DMS 273 (cell line): ENCODE data around the gene SLC5A10.
"Not testable (repeated sequence)": the region's sequence is repeated elsewhere in the genome, so short reads cannot be mapped to it uniquely, and the experiment has no call there.

Experiments used
- DNase-seq: peaks from one replicate; lab custom pipeline; 2025; ENCODE audit not compliant: unreplicated experiment; lab: John Stamatoyannopoulos, UW

SLC5A10 gene

DNA sequence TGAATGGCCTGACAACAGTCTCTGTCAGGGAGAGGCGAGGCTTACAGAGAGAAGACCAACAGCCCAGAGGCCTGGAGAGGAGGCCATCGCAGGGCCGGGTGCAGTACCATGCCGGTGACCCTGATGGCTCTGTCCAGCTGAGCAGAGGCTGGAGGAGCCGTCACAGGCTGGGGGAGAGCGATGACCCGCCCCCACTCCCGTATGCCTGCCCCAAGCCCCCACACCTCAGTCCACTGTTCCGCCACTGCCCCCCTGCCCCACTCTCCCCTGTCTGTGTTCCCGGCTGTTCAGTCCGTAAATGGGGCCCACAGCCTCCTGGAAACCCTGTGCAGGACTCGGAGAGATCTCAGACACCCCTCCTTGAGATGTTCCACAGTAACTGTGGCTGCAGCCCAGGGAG, 65.4 kb downstream of the SLC5A10 start:
- DNase-seq, result no peak

DNA sequence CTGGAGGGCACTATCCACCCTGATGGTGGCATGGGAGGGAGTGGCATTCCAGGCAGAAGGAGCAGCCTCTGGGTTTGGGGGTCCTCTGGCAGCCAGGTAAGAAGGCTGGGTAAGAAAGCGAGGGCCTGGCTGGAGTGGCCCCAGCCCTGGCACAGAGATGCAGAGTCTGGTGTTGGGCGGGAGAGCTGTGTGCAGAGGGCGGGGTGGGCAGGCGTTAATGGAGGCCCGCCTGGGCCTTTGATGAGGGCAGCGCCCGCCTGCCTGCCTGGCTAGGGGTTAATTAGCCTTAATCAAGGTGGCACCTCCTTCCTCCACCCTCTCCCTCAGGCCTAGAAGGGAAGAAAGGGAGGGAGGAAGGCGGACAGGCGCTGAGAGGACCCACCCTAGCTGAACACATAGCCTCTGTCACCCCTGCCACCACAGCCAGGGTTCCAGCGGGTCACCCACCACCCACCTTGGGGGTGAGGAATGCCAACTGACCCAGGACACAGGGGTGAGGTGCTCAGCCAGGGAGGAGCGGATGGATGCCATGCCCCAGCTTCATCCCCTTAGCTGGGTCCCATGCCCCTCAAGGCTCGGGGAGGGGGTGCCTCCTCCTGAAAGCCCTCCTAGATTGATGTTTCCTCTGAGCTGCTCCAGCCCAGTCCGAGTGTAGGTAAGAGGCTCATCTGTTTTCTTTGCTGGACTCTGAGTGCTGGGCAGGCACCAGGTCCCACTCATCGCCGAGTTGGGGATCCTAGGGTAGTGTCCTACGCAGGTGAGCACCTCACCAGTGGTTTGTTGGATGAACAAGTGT, 66.0 kb downstream of the SLC5A10 start:
- DNase-seq, result no peak

DNA sequence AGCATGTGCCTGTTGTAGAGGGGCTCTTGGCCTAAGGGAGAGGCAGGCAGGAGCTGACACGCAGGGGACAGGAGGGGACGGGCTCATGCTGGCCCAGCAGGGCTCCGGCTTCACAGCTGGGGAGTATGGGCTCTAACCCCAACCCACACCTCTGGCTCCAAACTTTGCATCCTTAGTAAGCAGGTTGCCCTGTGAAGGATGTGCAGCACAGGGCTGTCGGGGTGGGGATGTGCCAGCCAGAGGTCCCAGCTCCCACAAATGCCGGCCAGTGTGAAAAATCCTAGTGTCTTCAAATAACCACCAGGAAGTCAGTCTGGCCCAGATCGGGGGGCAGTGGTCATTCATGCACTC, 66.6 kb downstream of the SLC5A10 start:
- DNase-seq, result no peak

DNA sequence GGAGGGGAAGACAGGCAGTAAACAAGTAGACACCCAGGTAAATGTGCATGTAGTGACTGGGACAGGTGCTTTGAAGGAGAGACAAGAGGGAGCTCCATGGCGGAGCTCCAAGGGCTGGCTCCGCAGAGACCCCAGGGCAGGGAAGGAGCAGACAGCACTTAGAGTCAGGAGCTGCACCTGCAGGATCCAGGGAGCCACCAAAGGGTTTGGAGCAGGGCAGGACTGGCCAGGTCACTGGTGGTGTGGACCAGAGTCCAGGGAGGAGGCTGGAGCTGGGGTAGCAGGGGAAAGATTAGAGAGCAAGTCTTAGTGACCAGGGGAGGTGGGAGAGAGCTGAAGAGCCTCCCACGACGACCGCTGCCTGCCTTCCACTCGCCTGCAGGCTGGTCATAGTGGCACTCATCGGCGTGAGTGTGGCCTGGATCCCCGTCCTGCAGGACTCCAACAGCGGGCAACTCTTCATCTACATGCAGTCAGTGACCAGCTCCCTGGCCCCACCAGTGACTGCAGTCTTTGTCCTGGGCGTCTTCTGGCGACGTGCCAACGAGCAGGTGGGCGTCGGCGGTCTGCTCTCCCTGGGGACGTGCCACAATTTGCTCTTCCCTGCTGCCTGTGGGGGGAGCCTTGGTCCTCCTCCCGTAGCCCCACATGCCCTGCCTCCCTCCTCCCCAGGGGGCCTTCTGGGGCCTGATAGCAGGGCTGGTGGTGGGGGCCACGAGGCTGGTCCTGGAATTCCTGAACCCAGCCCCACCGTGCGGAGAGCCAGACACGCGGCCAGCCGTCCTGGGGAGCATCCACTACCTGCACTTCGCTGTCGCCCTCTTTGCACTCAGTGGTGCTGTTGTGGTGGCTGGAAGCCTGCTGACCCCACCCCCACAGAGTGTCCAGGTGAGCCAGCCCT, 67.3 kb downstream of the SLC5A10 start:
- peak; percentile 60 for DNase-seq

DNA sequence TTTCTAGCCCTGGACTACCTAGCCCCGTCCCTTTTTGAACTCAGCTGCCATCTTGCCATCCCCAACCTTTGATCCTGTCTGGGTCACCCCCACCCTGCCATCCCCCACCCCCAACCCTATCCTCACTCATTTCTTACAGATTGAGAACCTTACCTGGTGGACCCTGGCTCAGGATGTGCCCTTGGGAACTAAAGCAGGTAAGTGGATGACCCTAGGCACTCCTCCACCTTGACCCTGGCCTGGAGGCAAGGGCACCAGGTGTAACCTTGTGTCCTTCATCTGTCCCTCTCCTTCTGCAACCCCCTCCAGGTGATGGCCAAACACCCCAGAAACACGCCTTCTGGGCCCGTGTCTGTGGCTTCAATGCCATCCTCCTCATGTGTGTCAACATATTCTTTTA, 68.1 kb downstream of the SLC5A10 start:
- DNase-seq, result no peak

DNA sequence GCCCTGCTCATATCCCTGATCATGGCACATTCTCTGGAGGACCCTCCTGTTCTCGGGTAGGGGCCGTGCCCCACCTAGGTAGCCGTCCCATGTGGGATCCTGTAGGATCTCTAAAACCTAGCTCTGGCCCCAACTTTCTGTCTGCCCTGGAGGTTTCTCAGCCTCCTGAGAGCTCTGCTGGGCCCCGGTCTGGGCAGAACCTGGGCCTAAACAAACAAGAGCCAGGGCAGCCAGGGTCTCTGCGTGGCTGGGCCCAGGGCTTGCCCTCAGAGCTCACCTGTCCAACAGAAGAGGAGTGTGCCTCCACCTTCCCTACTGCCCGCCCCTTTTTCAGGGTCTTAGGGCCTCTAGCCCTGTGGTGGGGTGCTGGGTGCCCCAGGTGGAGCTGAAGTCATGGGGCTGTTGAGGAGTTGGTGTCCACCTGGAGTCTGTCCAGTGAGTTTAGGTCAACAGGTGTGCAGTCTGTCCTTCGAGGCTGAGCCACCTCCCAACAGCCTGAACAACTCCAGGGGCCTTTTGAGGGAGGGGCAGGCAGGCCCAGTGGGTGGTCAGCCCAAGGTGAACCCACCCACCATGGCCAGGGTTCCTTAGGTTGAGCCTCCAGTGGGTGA, 69.2 kb downstream of the SLC5A10 start:
- not testable (repeated sequence) for DNase-seq

DNA sequence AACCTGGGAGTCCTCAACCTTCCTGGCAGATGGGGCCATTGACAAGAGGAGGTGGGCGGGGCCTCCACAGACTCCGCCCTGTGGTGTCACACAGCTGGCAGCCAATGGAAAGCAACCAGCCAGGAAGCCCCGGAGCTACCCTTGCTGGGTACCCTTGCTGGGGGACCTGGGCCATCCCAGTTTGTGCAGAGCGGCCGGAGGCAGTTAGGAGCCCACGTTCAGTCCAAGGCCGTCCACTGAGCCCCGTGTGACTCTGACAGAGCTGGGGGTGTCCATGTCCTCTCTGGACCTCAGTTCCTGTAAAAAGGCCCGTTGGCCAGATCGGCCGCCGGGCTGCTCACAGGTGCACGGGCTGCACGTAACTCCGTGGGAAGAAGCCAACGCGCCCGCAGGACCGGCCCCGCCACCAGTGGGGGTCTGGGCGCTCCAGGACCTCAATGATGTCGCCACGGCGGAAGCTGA, 69.7 kb downstream of the SLC5A10 start:
- DNase-seq, result peak; percentile 37

DNA sequence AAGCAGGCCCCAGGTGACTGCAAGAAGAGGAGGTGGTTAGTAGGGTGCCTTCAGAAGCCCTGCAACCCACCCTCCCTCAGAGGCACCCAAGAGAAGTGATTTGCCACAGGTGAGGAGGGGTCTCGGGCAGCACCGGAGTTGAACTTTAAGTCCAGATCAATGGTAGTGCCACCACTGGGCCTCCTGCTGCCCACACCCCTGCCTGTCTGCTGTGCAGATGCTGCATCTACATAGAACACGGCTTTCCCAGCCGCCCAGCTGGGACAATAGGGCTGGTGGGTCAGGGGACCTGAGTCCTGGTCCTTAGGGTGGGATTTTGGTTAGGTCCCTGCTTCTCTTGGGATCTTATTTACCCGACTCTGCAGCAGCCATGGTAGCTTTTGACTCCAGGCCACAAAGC, 70.2 kb downstream of the SLC5A10 start:
- no peak for DNase-seq

DNA sequence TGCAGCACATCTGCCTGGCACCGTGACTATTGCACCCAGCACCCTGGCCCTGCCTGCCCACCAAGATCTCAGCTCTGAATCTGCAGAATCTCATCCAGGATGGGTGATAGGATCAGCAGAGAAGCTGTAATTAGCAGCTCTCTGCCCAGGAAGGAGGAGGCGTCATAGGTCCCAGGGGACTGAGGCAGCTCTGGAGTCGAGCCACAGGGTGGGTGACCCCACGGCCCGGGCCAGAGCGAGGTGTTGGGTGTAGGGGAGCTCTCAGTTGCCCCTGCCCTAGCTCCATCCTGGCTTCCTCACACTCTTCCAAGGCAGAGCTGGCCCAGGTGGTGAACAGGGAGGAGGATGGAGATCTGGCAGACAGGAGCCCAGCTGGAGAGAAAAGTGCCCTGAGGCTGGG, 70.8 kb downstream of the SLC5A10 start:
- no peak for DNase-seq

DNA sequence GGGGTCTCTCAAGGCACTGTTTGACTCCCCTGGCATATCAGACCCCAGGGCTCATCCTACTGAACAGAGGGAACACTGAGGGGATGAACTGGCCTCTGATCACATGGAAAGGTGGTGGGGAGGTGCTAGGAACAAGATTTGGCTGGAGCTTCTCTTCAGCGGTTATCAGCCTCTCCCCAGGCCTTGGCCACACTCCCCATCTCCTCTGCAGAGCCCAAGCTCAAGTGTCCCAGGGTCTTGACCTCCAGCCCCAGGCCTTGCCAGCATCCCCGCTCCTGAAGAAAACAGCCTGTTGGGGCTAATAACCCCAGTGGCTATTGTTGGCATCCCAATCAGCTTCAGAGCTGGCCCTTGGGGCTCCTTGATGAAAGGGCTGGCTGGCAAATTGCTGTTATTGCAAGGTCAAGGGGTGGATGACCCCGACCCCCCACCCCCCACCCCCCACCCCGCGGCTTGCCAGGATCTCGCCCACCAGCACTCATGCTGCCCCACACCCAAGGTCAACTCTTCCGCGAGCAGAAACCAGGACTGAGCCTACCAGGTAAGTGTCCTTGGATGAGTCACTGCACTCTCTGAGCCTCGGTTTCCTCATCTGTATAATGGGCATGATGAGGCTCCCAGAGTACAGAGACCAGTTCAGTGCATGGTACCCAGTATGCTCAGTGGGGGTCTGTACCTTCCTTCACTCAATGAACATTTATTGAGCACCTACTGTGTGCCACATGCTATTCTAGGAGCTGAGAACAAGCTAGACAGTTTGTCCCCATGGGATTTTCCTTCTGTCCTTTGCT, 71.4 kb downstream of the SLC5A10 start:
- DNase-seq, result no peak

DNA sequence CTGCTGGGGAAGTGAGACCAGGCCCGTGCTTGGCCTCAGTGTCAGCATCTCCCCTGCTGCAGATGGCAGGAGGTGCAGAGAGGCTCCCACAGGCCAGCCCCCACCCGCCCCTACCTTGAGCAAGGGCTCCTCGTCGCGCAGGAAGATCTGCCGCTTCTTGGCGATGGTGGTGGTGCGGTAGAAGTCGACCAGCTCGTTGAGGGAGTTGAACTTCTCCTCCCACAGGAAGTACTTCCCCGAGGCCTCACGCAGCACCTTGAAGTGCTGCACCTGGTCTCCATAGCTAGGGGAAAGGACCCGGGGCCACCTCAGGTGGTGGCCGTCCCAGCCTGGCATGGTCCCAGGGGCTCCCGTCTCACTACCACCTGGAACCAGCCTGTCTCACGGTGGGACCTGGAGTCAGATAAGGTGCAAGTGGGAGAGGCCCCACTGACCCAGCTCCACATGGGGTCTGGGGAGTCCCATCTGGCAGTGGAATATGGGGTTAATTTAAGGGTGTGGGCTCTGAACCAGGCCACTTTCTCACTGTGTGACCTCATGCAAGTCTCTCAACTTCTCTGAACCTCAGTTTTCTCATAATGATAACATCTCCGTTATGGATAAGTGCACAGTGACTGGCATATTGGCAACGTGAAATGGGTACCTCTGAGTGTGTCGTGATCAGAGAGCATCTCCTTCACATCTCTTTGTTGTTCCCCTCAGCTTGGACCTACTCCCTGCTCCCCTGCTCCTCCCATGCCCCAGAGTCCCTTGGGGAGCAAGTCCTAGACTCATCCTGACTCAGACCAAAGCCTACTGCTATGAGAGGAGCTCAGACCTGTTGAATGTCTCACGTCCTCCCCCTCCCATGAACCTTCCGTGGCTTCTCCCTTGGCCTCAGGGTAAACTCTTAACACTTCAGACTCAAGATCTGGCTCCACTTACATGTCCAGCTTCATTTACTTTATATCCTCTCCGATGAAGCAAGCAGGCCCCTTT, 72.4 kb downstream of the SLC5A10 start:
- no peak for DNase-seq

DNA sequence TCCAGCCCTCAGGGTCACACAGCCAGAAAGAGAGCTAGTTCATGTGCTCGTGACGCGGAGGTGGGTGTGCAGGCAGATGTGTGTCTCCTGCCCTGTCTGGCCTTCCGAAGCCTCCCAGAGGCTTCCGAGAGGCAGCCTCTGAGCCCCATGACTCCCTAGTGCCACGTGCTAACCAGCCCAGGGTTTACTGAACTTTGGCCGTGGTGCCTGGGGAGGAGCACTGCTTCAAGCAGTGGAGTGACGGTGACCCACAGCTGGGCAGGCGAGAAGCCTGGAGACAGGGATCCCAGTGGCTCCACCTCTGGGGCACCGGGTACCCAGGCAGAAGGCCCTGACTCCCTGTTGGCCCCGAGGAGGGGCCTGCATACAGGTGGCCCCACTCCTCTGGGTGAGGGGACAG, 76.7 kb downstream of the SLC5A10 start:
- DNase-seq, result not testable (repeated sequence)

DNA sequence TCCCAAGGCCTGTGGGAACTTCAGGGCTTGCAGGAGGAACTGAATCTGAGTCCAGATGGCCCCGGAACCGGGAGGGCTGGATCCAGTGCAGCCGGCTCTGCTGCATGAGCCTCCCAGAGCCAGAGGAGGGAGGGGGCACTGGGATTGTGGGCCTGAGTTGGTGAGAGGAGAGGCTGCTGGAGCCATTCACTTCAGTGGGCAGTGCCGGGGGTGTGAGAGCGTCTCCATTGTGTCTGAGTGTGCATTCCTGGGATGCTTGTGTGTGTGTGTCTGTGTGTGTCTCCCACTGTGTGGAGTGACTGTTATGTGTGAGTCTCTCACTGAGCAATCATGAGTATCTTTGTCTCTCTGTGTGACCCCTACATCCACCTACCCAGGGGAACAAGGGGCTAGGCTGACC, 77.8 kb downstream of the SLC5A10 start:
- not testable (repeated sequence) for DNase-seq

DNA sequence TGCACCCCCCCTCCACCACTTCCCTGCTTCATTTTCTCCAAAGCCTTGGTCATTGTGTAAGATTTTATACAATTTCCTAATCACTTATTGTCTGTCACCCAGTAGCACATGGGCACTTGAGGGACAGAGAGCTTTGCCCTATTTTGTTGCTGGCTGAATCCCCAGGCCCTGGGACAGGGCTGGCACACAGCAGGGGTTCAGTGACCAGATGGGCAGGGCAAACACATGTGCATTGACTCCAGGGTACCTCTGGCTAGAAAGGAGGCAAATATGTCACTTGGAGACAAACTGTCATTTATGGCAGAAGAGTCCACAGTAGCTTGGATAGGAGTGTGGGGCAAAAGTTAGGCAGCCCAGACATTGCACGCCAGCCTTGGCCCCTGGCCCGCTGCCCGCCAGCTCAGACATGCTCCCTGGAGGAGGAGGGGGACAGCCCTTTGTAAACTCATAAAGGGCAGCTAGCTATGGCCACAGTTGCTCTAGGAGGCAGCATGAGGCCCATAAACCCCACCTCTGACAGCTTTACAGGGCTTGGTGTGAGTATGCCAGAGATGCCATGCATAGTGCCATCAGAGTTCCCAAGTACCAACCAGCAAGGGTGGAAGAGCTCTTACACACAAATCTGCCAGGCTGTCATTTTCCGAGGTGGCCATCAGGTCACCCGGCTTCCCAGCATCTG, 78.9 kb downstream of the SLC5A10 start:
- not testable (repeated sequence) for DNase-seq

DNA sequence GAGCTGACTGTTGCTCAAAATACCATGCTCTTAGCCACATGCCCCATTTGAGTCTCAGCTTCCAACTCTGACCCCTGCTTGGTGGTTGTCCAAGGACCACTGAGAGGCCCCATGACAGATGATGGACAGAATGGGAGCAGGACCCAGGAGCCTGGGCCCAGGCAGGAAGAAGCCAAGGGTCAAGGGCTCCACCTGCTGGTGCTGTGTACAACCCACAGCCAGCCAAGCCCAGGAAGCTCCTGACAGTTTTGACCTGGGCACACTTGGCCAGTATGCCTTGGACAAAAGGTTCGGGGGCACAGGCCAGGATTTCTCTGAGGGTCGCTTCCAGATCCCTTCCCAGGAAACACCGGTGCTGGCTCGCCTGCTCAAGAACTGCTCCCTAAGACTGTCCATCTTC, 79.8 kb downstream of the SLC5A10 start:
- DNase-seq, result not testable (repeated sequence)

DNA sequence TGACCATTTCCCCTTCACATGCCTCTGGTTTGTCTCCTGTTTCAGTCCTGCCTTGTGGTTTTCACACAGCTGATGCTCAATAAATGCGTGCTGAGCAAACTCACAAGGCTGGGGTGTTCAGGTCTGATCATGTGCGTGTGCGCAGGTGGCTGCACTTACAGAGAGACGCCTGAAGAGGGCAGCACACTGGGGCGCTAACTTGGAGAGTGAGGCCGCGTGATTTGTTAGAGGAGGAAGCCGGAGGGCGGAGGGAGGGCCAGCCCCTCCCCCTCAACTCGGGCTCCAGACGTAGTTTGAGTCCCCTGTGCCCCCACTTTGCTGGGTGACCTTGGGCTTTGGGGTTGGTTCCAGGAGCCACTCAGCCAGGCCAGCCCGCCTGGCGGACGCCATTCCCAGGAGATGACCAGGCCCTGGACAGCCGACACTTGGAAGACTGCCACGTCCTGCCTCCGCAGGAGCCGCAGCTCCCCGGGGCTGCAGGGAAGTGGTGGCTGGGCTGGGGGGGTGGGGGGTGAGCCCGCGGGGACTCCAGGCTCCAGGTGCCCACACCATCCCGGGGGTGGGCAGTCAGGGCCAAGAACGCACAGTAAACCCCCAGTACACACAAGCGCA, 80.5 kb downstream of the SLC5A10 start:
- DNase-seq, result not testable (repeated sequence)

DNA sequence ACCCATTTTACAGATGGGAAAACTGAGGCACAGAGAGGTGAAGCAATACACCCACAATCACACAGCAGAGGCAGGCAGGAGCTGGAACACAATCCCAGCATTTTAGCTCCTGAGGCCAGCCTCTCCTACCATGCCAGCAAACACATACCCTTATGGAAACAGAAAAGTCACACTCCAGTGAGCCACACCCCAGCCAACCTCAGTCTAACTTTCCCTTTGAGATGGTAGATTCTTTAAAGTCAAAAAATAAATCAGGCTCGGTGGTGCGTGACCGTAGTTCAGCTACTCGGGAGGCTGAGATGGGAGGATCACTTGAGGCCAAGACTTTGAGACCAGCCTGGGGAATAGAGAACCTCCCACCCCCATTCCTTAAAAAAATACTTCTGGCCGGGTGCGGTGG, 84.2 kb downstream of the SLC5A10 start:
- DNase-seq, result not testable (repeated sequence)

DNA sequence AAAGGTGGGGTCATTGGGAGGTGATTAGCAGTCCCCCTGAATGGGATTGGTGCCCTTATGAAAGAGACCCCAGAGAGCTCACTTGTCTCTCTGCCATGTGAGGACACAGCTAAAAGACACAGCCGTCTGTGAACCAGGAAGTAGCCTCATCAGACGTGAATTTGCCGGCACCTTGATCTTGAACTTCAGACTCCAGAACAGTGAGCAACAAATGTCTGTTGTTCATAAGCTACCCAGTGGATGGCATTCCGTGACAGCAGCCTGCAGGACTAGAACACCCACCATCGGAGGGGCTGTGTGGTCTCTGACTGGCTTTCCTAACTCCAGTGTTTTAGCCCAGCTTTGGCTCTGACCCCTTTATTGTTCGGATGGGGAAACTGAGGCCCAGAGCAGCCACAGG, 85.6 kb downstream of the SLC5A10 start:
- not testable (repeated sequence) for DNase-seq

DNA sequence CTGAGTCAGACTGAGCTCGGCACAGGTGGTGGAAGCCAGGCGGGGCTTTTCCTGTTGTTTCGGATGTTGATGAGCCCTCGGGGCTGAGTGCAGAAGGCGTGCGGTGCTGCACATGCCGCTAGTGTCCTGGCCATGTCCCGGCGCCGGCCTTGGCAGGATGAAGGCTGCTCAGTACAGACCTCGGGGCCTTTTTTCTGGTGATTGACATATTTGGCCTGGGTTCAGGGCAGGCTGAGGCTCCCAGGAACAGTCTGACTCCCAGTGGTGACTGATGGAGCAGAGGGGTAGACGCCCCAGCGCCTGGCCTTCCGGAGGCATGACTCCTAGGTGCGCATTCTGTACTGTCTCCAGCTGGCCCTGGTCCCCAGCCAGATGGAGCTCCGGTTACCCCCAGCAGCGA, 86.0 kb downstream of the SLC5A10 start:
- DNase-seq, result not testable (repeated sequence)
